HL-60 (cell line): ENCODE results near the gene RAP1GAP.
A peak's percentile ranks its signal among the peaks of the same experiment; 100 is the strongest.

Experiments used
- DNase-seq, 2 experiments: peaks; one replicate each; pipeline ENCODE4 v3.0.0-alpha.2; 2010 to 2020; ENCODE audit warnings: low read depth in 1 of 2, low spot score in 1 of 2
- H3K27ac ChIP-seq: fragments of 250-450 bp; sonication (Bioruptor Pico); replicated peaks from 2 replicates; pipeline ENCODE4 v1.5.1; 2020; ENCODE audit warnings: mild to moderate bottlenecking, moderate library complexity
- H3K27me3 ChIP-seq: fragments of 250-450 bp; sonication (Bioruptor Pico); 2 replicates; pipeline ENCODE4 v1.5.1; 2021; ENCODE audit warnings: mild to moderate bottlenecking, moderate library complexity; ENCODE audit not compliant: insufficient read depth, poor library complexity, severe bottlenecking
- H3K4me3 ChIP-seq: replicated peaks from 2 replicates; pipeline ENCODE4 v1.5.1; 2011; ENCODE audit warnings: mild to moderate bottlenecking, control low read depth, low read length; ENCODE audit not compliant: insufficient read depth
- GABPA ChIP-seq: IDR thresholded peaks from 2 replicates; pipeline ENCODE4 v1.6.1; 2012; ENCODE audit warnings: low read depth
- POLR2AphosphoS5 ChIP-seq: IDR thresholded peaks from 2 replicates; pipeline ENCODE4 v1.6.1; 2012; ENCODE audit warnings: low read depth
- SPI1 ChIP-seq: IDR thresholded peaks from 2 replicates; pipeline ENCODE4 v1.6.1; 2012; ENCODE audit warnings: low read depth, mild to moderate bottlenecking, borderline replicate concordance
- TF ChIP-seq, protein P1 (sequence below): IDR thresholded peaks from one replicate; pipeline ENCODE4 v1.5.1; 2011; ENCODE audit warnings: low read length, control low read depth, inconsistent platforms; ENCODE audit not compliant: insufficient read depth
- TF ChIP-seq, protein P2 (sequence below): IDR thresholded peaks from 2 replicates; pipeline ENCODE4 v1.6.1; 2012; ENCODE audit warnings: low read depth; ENCODE audit not compliant: insufficient replicate concordance

Gene RAP1GAP

DNA sequence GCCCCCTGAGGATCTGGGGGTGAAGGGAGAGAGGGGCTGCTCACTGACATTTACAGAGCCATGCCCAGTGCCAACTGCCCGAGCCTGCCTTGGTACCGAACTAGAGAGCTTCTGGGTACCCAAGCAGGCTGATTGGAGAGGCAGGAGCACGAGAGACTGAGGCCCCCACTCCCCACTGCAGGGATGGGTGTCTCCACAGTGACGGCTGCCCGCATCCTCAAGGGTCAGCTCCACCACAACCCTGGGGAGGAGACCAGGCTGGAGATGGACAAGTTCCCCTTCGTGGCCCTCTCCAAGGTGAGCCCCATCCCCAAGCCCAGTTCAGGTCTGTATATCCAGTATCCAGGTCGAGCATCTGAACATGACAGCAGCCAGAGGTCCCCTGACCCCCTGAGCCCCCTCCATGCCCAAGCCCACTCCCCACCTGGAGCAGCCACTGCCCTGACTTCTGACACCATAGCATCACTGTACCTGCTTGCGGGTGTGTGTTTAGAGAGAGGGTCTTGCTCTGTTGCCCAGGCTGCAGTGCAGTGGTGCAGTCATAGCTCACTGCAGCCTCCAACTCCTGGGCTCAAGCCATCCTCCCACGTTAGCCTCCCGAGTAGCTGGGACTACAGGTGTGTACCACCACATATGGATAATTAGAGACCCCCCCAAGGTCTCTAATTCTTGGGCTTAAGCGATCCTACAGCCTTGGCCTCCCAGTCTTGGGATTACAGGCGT, 108.1 kb downstream of the RAP1GAP start:
- DNase-seq = no peak
- Histone ChIP-seq H3K27ac (no peak overlapping the region), H3K4me3 (no peak overlapping the region), H3K27me3 (peaks cover 6% of the 10 kb centered on the region)
- TF ChIP-seq, protein P1, sequence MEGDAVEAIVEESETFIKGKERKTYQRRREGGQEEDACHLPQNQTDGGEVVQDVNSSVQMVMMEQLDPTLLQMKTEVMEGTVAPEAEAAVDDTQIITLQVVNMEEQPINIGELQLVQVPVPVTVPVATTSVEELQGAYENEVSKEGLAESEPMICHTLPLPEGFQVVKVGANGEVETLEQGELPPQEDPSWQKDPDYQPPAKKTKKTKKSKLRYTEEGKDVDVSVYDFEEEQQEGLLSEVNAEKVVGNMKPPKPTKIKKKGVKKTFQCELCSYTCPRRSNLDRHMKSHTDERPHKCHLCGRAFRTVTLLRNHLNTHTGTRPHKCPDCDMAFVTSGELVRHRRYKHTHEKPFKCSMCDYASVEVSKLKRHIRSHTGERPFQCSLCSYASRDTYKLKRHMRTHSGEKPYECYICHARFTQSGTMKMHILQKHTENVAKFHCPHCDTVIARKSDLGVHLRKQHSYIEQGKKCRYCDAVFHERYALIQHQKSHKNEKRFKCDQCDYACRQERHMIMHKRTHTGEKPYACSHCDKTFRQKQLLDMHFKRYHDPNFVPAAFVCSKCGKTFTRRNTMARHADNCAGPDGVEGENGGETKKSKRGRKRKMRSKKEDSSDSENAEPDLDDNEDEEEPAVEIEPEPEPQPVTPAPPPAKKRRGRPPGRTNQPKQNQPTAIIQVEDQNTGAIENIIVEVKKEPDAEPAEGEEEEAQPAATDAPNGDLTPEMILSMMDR = no peak
- TF ChIP-seq GABPA (no peak), SPI1 (no peak), POLR2AphosphoS5 (no peak)
- TF ChIP-seq, protein P2, sequence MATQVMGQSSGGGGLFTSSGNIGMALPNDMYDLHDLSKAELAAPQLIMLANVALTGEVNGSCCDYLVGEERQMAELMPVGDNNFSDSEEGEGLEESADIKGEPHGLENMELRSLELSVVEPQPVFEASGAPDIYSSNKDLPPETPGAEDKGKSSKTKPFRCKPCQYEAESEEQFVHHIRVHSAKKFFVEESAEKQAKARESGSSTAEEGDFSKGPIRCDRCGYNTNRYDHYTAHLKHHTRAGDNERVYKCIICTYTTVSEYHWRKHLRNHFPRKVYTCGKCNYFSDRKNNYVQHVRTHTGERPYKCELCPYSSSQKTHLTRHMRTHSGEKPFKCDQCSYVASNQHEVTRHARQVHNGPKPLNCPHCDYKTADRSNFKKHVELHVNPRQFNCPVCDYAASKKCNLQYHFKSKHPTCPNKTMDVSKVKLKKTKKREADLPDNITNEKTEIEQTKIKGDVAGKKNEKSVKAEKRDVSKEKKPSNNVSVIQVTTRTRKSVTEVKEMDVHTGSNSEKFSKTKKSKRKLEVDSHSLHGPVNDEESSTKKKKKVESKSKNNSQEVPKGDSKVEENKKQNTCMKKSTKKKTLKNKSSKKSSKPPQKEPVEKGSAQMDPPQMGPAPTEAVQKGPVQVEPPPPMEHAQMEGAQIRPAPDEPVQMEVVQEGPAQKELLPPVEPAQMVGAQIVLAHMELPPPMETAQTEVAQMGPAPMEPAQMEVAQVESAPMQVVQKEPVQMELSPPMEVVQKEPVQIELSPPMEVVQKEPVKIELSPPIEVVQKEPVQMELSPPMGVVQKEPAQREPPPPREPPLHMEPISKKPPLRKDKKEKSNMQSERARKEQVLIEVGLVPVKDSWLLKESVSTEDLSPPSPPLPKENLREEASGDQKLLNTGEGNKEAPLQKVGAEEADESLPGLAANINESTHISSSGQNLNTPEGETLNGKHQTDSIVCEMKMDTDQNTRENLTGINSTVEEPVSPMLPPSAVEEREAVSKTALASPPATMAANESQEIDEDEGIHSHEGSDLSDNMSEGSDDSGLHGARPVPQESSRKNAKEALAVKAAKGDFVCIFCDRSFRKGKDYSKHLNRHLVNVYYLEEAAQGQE = no peak

DNA sequence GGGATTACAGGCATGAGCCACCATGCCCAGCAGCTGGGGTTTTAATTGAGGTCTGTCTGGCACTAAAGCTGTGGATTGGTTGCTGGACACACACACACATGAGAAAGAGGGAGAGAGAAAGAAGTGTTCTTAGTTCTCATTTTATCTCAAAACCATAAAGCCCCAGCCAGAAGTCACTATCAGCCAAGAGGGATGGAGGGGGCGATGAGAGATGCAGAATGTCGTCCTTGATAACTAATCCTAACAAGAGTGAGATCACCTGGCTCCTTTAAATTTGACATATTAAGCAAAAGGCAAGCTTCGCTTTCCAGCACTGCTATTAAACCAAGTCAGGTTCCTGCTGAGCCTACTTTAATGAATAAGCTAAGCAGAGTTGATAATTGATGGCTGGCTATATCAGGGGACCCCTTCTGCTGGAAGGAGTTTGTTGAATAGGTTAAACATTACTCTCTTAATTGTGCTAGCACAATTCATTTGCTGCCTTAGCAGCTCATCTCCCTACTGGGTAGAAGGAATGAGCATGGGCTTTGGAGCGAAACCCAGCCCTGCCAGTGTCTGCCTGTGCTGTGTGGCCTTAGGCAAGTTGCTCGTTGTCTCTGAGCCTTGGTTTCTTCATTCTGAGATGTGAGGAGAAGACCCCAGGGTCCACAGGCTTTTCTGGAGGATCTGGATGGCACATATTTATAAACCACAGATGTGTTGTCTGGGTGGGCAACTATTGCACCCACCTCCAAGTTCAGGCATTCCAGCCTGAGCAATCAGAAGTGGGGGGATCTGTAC, 109.2 kb downstream of the RAP1GAP start:
- no peak for DNase-seq
- Histone ChIP-seq H3K27me3 (peaks cover 6% of the 10 kb centered on the region), H3K27ac (no peak overlapping the region), H3K4me3 (no peak overlapping the region)
- TF ChIP-seq, protein P1 = no peak
- no peak for TF ChIP-seq GABPA
- no peak for TF ChIP-seq POLR2AphosphoS5
- no peak for TF ChIP-seq SPI1
- TF ChIP-seq, protein P2 = no peak

DNA sequence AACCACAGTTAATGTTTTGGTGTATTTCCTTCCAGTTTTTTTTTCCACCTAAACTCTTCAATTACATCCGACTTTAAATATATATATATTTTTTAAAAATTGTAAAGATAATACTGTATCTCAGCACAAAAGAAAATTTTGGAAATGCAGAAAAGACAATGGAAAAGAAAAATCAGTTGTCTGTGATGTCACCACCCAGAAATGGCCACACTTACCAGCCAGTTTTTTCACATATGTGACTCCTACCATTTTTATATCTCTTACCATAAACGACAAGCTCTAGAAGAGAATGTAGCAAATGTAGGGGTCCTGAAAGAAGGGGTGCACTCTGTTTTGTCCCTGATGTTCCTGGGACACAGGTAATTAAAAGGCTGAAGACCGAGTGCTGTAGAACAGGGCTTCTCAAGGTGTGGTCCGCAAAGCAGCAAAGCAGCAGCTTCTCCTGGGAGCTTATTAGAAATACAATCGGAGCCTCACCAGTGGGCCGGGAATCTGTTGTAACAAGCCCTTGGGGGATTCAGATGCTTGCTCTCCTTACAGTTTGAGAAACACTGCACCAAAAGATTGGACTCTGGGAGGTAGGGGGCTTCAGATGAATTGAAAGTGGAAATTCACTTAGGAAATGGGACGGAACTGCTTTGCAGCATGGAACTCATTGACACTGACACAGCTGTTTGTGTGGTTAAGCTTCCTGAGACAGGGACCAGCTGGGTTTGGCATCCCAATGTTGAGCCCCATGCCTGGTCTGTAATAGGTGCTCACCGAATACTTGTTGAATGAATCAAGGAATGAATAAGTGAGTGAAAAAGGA, 115.8 kb downstream of the RAP1GAP start:
- Histone ChIP-seq H3K27me3 (peaks cover under 1% of the 10 kb centered on the region), H3K27ac (peak overlapping the region; percentile 13; the same call in 1 of the 2 replicates), H3K4me3 (no peak overlapping the region)
- TF ChIP-seq GABPA = no peak
- no peak for TF ChIP-seq POLR2AphosphoS5
- TF ChIP-seq, protein P2 = no peak
- TF ChIP-seq, protein P1 = no peak
- no peak for TF ChIP-seq SPI1
- DNase-seq = no peak
